ENCODE measurements around the gene SPIB. TPM values are rescaled to one million over a fixed set of nuclear protein-coding genes. Genes with fewer than 3 reads are reported as not detected.

Gene SPIB
- polyA plus RNA-seq, 1 donor (not counting 4 experiments of a cell fraction or from before 2014, with no cell fraction given): not detected

GRCh38 chr19:50457300-50457699, 38.6 kb downstream of the SPIB start:
- H3K27ac ChIP-seq (ENCODE audit: control insufficient read depth, insufficient read depth, low read length): no peak overlapping the region
- H3K9me1 ChIP-seq (ENCODE audit: control insufficient read depth, extremely low read depth, insufficient read depth, low read length): no peaks in the 10 kb centered on the region
- H3K4me1 ChIP-seq (ENCODE audit: control insufficient read depth, extremely low read depth, insufficient read depth, low read length): no peaks in the 10 kb centered on the region
- no peak overlapping the region for H2AFZ ChIP-seq (ENCODE audit: control insufficient read depth, low read length)
- H4K20me1 ChIP-seq (ENCODE audit: control insufficient read depth, extremely low read depth, insufficient read depth, low read length): no peaks in the 10 kb centered on the region
- H3K27me3 ChIP-seq (ENCODE audit: control insufficient read depth, extremely low read depth, insufficient read depth, low read length): no peaks in the 10 kb centered on the region
- H3K9me3 ChIP-seq (ENCODE audit: control insufficient read depth, low read depth, low read length): no peaks in the 10 kb centered on the region
- no peaks in the 10 kb centered on the region for H3K79me2 ChIP-seq (ENCODE audit: control insufficient read depth, insufficient read depth, low read length)
- no peak overlapping the region for H3K4me3 ChIP-seq (ENCODE audit: control insufficient read depth in 2 of 3, extremely low read depth in 1 of 3, insufficient read depth in 2 of 3, low read depth in 1 of 3, low read length in 3 of 3)
- FAIRE-seq (no peak), DNase-seq (ENCODE audit: low read depth, low spot score) (no peak)
- no peaks in the 10 kb centered on the region for H3K36me3 ChIP-seq (ENCODE audit: control insufficient read depth in 2 of 2, extremely low read depth in 1 of 2, insufficient read depth in 2 of 2, low read length in 2 of 2)
- TF ChIP-seq EZH2 (IDR thresholded peaks at IDR 0.05; ENCODE audit: low read length): no peak
- TF ChIP-seq, protein P1, sequence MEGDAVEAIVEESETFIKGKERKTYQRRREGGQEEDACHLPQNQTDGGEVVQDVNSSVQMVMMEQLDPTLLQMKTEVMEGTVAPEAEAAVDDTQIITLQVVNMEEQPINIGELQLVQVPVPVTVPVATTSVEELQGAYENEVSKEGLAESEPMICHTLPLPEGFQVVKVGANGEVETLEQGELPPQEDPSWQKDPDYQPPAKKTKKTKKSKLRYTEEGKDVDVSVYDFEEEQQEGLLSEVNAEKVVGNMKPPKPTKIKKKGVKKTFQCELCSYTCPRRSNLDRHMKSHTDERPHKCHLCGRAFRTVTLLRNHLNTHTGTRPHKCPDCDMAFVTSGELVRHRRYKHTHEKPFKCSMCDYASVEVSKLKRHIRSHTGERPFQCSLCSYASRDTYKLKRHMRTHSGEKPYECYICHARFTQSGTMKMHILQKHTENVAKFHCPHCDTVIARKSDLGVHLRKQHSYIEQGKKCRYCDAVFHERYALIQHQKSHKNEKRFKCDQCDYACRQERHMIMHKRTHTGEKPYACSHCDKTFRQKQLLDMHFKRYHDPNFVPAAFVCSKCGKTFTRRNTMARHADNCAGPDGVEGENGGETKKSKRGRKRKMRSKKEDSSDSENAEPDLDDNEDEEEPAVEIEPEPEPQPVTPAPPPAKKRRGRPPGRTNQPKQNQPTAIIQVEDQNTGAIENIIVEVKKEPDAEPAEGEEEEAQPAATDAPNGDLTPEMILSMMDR (optimal IDR thresholded peaks at IDR 0.05 in 1 of 3, IDR thresholded peaks at IDR 0.05 in 1 of 3, conservative IDR thresholded peaks at IDR 0.05 in 1 of 3; ENCODE audit: extremely low read depth in 1 of 3, insufficient read depth in 2 of 3, low read length in 3 of 3): no peak
- no peak overlapping the region for H3K9ac ChIP-seq (ENCODE audit: control insufficient read depth, extremely low read depth, insufficient read depth, low read length)
- dilution Hi-C loops (cut with MboI; ENCODE audit: extremely low pct_ligation_motif_present, low sequenced_read_pairs): no loop called here
- H3K4me2 ChIP-seq (ENCODE audit: control insufficient read depth, extremely low read depth, insufficient read depth, low read depth, low read length): no peak overlapping the region

DNA sequence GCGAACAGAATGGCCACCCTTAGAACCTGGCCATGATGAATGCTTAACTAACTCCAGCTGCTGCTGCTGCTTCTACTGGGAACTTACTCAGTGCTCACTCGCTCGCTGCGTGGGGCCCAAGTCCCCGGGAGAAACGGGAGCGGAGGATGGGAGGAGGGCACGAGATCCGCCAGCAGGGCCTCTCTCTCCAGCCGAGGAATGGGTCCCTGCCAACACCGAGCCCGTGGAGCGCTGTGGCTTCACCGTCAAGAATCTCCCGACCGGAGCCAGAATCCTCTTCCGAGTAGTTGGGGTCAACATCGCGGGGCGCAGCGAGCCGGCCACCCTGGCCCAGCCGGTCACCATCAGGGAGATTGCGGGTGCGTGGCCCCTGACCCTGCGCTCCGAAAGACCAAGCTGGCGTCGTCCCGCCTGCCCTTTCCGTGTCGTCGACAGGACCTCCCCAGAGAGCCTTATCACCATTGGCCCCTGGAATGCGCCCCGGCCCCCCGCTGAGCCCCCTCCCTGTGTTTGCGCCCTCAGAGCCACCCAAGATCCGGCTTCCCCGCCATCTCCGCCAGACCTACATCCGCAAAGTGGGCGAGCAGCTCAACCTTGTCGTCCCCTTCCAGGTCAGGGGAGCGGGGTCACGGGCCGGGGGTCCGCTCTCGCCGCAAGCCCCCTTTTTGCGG, 39.8 kb downstream of the SPIB start:
- DNase-seq (ENCODE audit: low read depth, low spot score) (no peak), FAIRE-seq (no peak)
- Histone ChIP-seq H3K27me3 (ENCODE audit: control insufficient read depth, extremely low read depth, insufficient read depth, low read length) (no peaks in the 10 kb centered on the region), H4K20me1 (ENCODE audit: control insufficient read depth, extremely low read depth, insufficient read depth, low read length) (no peaks in the 10 kb centered on the region), H3K36me3 (ENCODE audit: control insufficient read depth in 2 of 2, extremely low read depth in 1 of 2, insufficient read depth in 2 of 2, low read length in 2 of 2) (no peaks in the 10 kb centered on the region), H3K9me3 (ENCODE audit: control insufficient read depth, low read depth, low read length) (no peaks in the 10 kb centered on the region), H3K9me1 (ENCODE audit: control insufficient read depth, extremely low read depth, insufficient read depth, low read length) (no peaks in the 10 kb centered on the region), H3K4me2 (ENCODE audit: control insufficient read depth, extremely low read depth, insufficient read depth, low read depth, low read length) (no peak overlapping the region), H3K4me3 (ENCODE audit: control insufficient read depth in 2 of 3, extremely low read depth in 1 of 3, insufficient read depth in 2 of 3, low read depth in 1 of 3, low read length in 3 of 3) (no peak overlapping the region), H3K27ac (ENCODE audit: control insufficient read depth, insufficient read depth, low read length) (no peak overlapping the region), H3K4me1 (ENCODE audit: control insufficient read depth, extremely low read depth, insufficient read depth, low read length) (no peaks in the 10 kb centered on the region), H3K9ac (ENCODE audit: control insufficient read depth, extremely low read depth, insufficient read depth, low read length) (no peak overlapping the region), H3K79me2 (ENCODE audit: control insufficient read depth, insufficient read depth, low read length) (no peaks in the 10 kb centered on the region), H2AFZ (ENCODE audit: control insufficient read depth, low read length) (no peak overlapping the region)
- TF ChIP-seq, protein P1 (optimal IDR thresholded peaks at IDR 0.05 in 1 of 3, IDR thresholded peaks at IDR 0.05 in 1 of 3, conservative IDR thresholded peaks at IDR 0.05 in 1 of 3; ENCODE audit: extremely low read depth in 1 of 3, insufficient read depth in 2 of 3, low read length in 3 of 3): no peak
- dilution Hi-C loops (cut with MboI; ENCODE audit: extremely low pct_ligation_motif_present, low sequenced_read_pairs): no loop called here
